GM12878 (cell line): ENCODE results near the gene UNC50. TPM values are rescaled to one million over a fixed set of nuclear protein-coding genes. Genes with fewer than 3 reads are reported as not detected.

Source experiments
- ATAC-seq: fragments of 200-7000 bp; cut with Tn5 transposase; 3 replicates; pipeline ENCODE4 v1.9.1; 2020; ENCODE audit warnings: mild to moderate bottlenecking, moderate library complexity
- BruUV-seq: library from RNA; stranded (reverse); fragments of 400-500 nt; replicated peaks from 2 replicates; lab custom pipeline; 2021; lab: Mats Ljungman, UMichigan
- CTCF ChIA-PET: fragments of 300-600 bp; sonication (Branson Sonifier 250); formaldehyde crosslinking; extraction: SDS; loops from one replicate; lab custom pipeline; 2021; ENCODE audit warnings: inconsistent platforms; lab: Yijun Ruan, JAX
- POLR2A ChIA-PET: fragments of 350-600 bp; formaldehyde crosslinking; extraction: SDS; loops from one replicate; lab custom pipeline; 2021; ENCODE audit warnings: inconsistent platforms; lab: Charles Lee
- RAD21 ChIA-PET: fragments of 300-600 bp; sonication (Branson Sonifier 250); formaldehyde crosslinking; loops from one replicate; lab custom pipeline; 2023; ENCODE audit warnings: antibody characterized with exemption; ENCODE audit not compliant: unreplicated experiment; lab: Charles Lee
- SMC1A ChIA-PET: fragments of 300-600 bp; sonication (Branson Sonifier 250); formaldehyde crosslinking; loops from one replicate; lab custom pipeline; 2023; ENCODE audit not compliant: unreplicated experiment, uncharacterized antibody; lab: Charles Lee
- DNase-seq: peaks from one replicate; pipeline ENCODE4 v3.0.0-alpha.2; 2011; ENCODE audit warnings: low read depth, low spot score
- FAIRE-seq: peaks from 3 replicates; lab custom pipeline; 2011; peaks lifted over from hg19 to GRCh38; lab: Jason Lieb, UNC
- H2AFZ ChIP-seq: 2 replicates; pipeline ENCODE4 v1.6.0; 2011; ENCODE audit warnings: low read depth, low read length, control low read depth; ENCODE audit not compliant: control insufficient read depth
- H3K27ac ChIP-seq: 2 replicates; pipeline ENCODE4 v1.5.1; 2011; ENCODE audit warnings: control low read depth; ENCODE audit not compliant: control insufficient read depth, insufficient read depth
- H3K27me3 ChIP-seq, 2 experiments: replicated peaks in 1 of 2; 2 replicates each; pipeline versions ENCODE4 v1.6.0 to v1.6.1; 2011; ENCODE audit warnings: low read length in 1 of 2; ENCODE audit not compliant: control insufficient read depth in 2 of 2, insufficient read depth in 2 of 2
- H3K36me3 ChIP-seq, 2 experiments: 2 replicates each; pipeline ENCODE4 v1.5.1; 2011; ENCODE audit warnings: low read length in 1 of 2; ENCODE audit not compliant: control insufficient read depth in 2 of 2, insufficient read depth in 2 of 2
- H3K4me1 ChIP-seq: 2 replicates; pipeline ENCODE4 v1.6.1; 2011; ENCODE audit warnings: mild to moderate bottlenecking, low read length, moderate library complexity, mixed read lengths; ENCODE audit not compliant: control insufficient read depth, insufficient read depth
- H3K4me2 ChIP-seq: 2 replicates; pipeline ENCODE4 v1.6.0; 2011; ENCODE audit warnings: control low read depth; ENCODE audit not compliant: control insufficient read depth, insufficient read depth
- H3K4me3 ChIP-seq: fragments of 200-600 bp; sonication (generic); 2 replicates; pipeline ENCODE4 v1.5.1; 2016
- H3K79me2 ChIP-seq: 2 replicates; pipeline ENCODE4 v1.6.0; 2011; ENCODE audit warnings: low read length; ENCODE audit not compliant: control insufficient read depth, insufficient read depth
- H3K9ac ChIP-seq: 2 replicates; pipeline ENCODE4 v1.8.0; 2011; ENCODE audit warnings: low read length, control low read depth, mixed read lengths; ENCODE audit not compliant: control insufficient read depth, insufficient read depth
- H3K9me3 ChIP-seq: replicated peaks from 3 replicates; pipeline ENCODE4 v1.5.1; 2011; ENCODE audit warnings: mild to moderate bottlenecking, low read length; ENCODE audit not compliant: control insufficient read depth, insufficient read depth
- H4K20me1 ChIP-seq: 2 replicates; pipeline ENCODE4 v1.6.0; 2011; ENCODE audit not compliant: control insufficient read depth, insufficient read depth
- BCL11A ChIP-seq: IDR thresholded peaks from 2 replicates; pipeline ENCODE4 v1.6.1; 2011; ENCODE audit warnings: low read depth, low read length
- BRCA1 ChIP-seq: IDR thresholded peaks from 2 replicates; pipeline ENCODE4 v1.6.1; 2011; ENCODE audit warnings: low read depth, low read length, improper control_type of control experiment
- CBX3 ChIP-seq: fragments of 200-600 bp; sonication (generic); IDR thresholded peaks from 2 replicates; pipeline ENCODE4 v1.6.1; 2016; ENCODE audit warnings: low read depth, borderline replicate concordance
- CUX1 ChIP-seq: IDR thresholded peaks from 2 replicates; pipeline ENCODE4 v1.6.1; 2012; ENCODE audit warnings: improper control_type of control experiment, low read depth, low read length; ENCODE audit not compliant: insufficient replicate concordance
- ETV6 ChIP-seq, 2 experiments: fragments of 450-650 bp in 1 of 2; IDR thresholded peaks in 1 of 2; conservative IDR thresholded peaks in 1 of 2; 2 replicates each; pipeline ENCODE4 v1.6.1; 2014; ENCODE audit warnings: antibody characterized with exemption in 1 of 2, borderline replicate concordance in 1 of 2, low read depth in 1 of 2, mild to moderate bottlenecking in 1 of 2, moderate library complexity in 1 of 2
- FOXK2 ChIP-seq: fragments of 450-650 bp; IDR thresholded peaks from 2 replicates; pipeline ENCODE4 v1.6.1; 2017; ENCODE audit warnings: mild to moderate bottlenecking, moderate library complexity
- GABPA ChIP-seq: IDR thresholded peaks from 2 replicates; pipeline ENCODE4 v1.6.1; 2014; ENCODE audit warnings: antibody characterized with exemption, low read depth, mild to moderate bottlenecking, inconsistent platforms
- HDGF ChIP-seq: fragments of 450-650 bp; IDR thresholded peaks from 2 replicates; pipeline ENCODE4 v1.6.1; 2016; ENCODE audit warnings: antibody characterized with exemption
- LARP7 ChIP-seq: fragments of 450-650 bp; IDR thresholded peaks from 2 replicates; pipeline ENCODE4 v1.6.1; 2017; ENCODE audit warnings: mild to moderate bottlenecking
- MYC ChIP-seq: IDR thresholded peaks from 2 replicates; pipeline ENCODE4 v1.6.1; 2011; ENCODE audit warnings: mild to moderate bottlenecking, low read length, moderate library complexity, inconsistent platforms; ENCODE audit not compliant: insufficient read depth, insufficient replicate concordance, insufficient read length, severe bottlenecking
- PAX8 ChIP-seq: fragments of 450-650 bp; IDR thresholded peaks from 2 replicates; pipeline ENCODE4 v1.6.1; 2017; ENCODE audit warnings: mild to moderate bottlenecking, moderate library complexity
- SIN3A ChIP-seq: IDR thresholded peaks from 2 replicates; pipeline ENCODE4 v1.6.1; 2012; ENCODE audit warnings: low read depth, low read length, improper control_type of control experiment
- SMARCA5 ChIP-seq: fragments of 450-650 bp; IDR thresholded peaks from 2 replicates; pipeline ENCODE4 v1.6.1; 2017; ENCODE audit warnings: mild to moderate bottlenecking
- TBL1XR1 ChIP-seq: IDR thresholded peaks from 2 replicates; pipeline ENCODE4 v1.6.1; 2012; ENCODE audit warnings: low read depth, low read length, improper control_type of control experiment
- TCF7 ChIP-seq: IDR thresholded peaks from 2 replicates; pipeline ENCODE4 v1.6.1; 2014; ENCODE audit warnings: antibody characterized with exemption, borderline replicate concordance
- WGBS: methylation state at CpG from one replicate; pipeline ENCODE4 v1.1.6; 2016; ENCODE audit warnings: low lambda C conversion rate; ENCODE audit not compliant: insufficient replicate concordance, insufficient coverage; ENCODE audit errors: missing lambda C conversion rate; 5-methylcytosine and 5-hydroxymethylcytosine counted together
- in situ Hi-C: fragments of 300-500 bp; cut with MboI; formaldehyde crosslinking; loops from 9 replicates; pipeline ENCODE4 v1.14.3; 2018; ENCODE audit warnings: mixed read lengths
- intact Hi-C: fragments of 100-400 bp; cut with micrococcal nuclease; formaldehyde crosslinking; loops from one replicate; pipeline ENCODE4 v1.14.2; 2022; ENCODE audit not compliant: unreplicated experiment
- polyA plus RNA-seq, 11 experiments: library from polyadenylated mRNA; depleted of rRNA in 4 of 11; unstranded in 6 of 11; stranded (reverse) in 5 of 11; fragments of >200 nt; fragmentation: Nextera tagmentation in 4 of 11; fragmentation: Illumina TruSeq in 1 of 11; extraction: Ambion mirVana in 4 of 11; extraction: Trizol in 1 of 11; gene quantifications; 1 replicate in 1 of 11; 2 replicates in 10 of 11; pipeline versions ENCODE4 v1.2.1 to v1.2.3, GENCODE V29; 2011 to 2016; ENCODE audit warnings: inconsistent platforms in 2 of 11, missing spikeins in 2 of 11, low read depth in 1 of 11
- total RNA-seq, 4 experiments: library from RNA; depleted of rRNA in 3 of 4; stranded (reverse); fragments of >200 nt in 3 of 4; fragmentation: Illumina TruSeq in 1 of 4; extraction: Trizol in 1 of 4; gene quantifications; 2 replicates each; pipeline versions ENCODE4 v1.2.1 to v1.2.3, GENCODE V29; 2013 to 2021

The UNC50 gene
- total and polyA plus RNA-seq, 10 of the 15 experiments (the other 5 are each of a cell fraction or from before 2014, with no cell fraction given) = 25.5 to 76.3 (median 37.8) TPM

GRCh38 chr2:98586551-98587140 lies 21.7 kb upstream of the UNC50 start:
- H3K4me2 ChIP-seq = no peak overlapping the region
- no peak overlapping the region for H3K9ac ChIP-seq
- ChIA-PET RAD21 (no interaction called here), CTCF (interaction anchor here (1.0 kb wide), 1 partner anchor 15 kb away, joined by 3 read pairs; no protein-coding TSS in a partner anchor), POLR2A (no interaction called here), SMC1A (interaction anchor here (1.1 kb wide), 1 partner anchor 16 kb away, joined by 4 read pairs; no protein-coding TSS in a partner anchor)
- WGBS = 87% methylated on average over 6 of the region's 6 CpGs
- FAIRE-seq = no peak
- no peaks in the 10 kb centered on the region for H3K79me2 ChIP-seq
- no peaks in the 10 kb centered on the region for H3K27me3 ChIP-seq
- H4K20me1 ChIP-seq = no peaks in the 10 kb centered on the region; the same call in 1 of the 2 replicates
- no peaks in the 10 kb centered on the region for H3K4me1 ChIP-seq
- H3K27ac ChIP-seq = no peak overlapping the region
- in situ Hi-C loops = no loop called here
- H2AFZ ChIP-seq = no peak overlapping the region
- H3K36me3 ChIP-seq = peaks cover 26 to 30% of the 10 kb centered on the region in 2 experiments
- no TSS peak for BruUV-seq
- no peaks in the 10 kb centered on the region for H3K9me3 ChIP-seq
- no peak for ATAC-seq
- H3K4me3 ChIP-seq = no peak overlapping the region
- intact Hi-C loops = loop anchor here (10.0 kb wide), 1 partner anchor 478 kb away; no protein-coding TSS in a partner anchor
- no peak for DNase-seq
- TF ChIP-seq HDGF (no peak), LARP7 (no peak), SIN3A (no peak), CBX3 (no peak), FOXK2 (no peak), ETV6 (conservative IDR thresholded peaks at IDR 0.05 in 1 of 2, IDR thresholded peaks at IDR 0.05 in 1 of 2; ENCODE audit: borderline replicate concordance in 1 of 2, low read depth in 1 of 2) (no peak), CUX1 (no peak), BCL11A (no peak), MYC (no peak), BRCA1 (no peak), TBL1XR1 (no peak), SMARCA5 (no peak), GABPA (no peak), PAX8 (no peak), TCF7 (no peak)
